ENCODE measurements around the gene UBAC1. TPM values are rescaled to one million over a fixed set of nuclear protein-coding genes. Genes with fewer than 3 reads are reported as not detected.

The UBAC1 gene
- total RNA-seq, 6 experiments from 2014 or later, result 27.9 to 33.6 (median 31.2) TPM

- no peak for DNase-seq
- Mint-ChIP-seq H3K27ac (no peak overlapping the region), H3K4me1 (ENCODE audit: low read depth) (peaks cover 43% of the 10 kb centered on the region), H3K27me3 (ENCODE audit: insufficient read depth) (no peaks in the 10 kb centered on the region; the same call in 1 of the 2 replicates), H3K4me3 (no peak overlapping the region), H3K36me3 (ENCODE audit: low read depth) (peaks cover 10% of the 10 kb centered on the region; the same call in 1 of the 2 replicates), H3K9me3 (peaks cover 4% of the 10 kb centered on the region; the same call in 1 of the 2 replicates)
- no peak for TF ChIP-seq CTCF (IDR thresholded peaks at IDR 0.05)
These were observed 70.0 kb downstream of the UBAC1 start for GRCh38 chr9:135891027-135891631.

- Mint-ChIP-seq H3K27ac (no peak overlapping the region), H3K36me3 (ENCODE audit: low read depth) (peaks cover 8% of the 10 kb centered on the region; the same call in 1 of the 2 replicates), H3K4me1 (ENCODE audit: low read depth) (peaks cover 46% of the 10 kb centered on the region), H3K9me3 (peaks cover 1% of the 10 kb centered on the region; the same call in 1 of the 2 replicates), H3K4me3 (no peak overlapping the region), H3K27me3 (ENCODE audit: insufficient read depth) (no peaks in the 10 kb centered on the region; the same call in 1 of the 2 replicates)
- TF ChIP-seq CTCF (IDR thresholded peaks at IDR 0.05), result no peak
- DNase-seq, result no peak
These were observed 70.8 kb downstream of the UBAC1 start for GRCh38 chr9:135890190-135891026.

- no peak overlapping the region for H3K27ac Mint-ChIP-seq
- peaks cover under 1% of the 10 kb centered on the region; the same call in 1 of the 2 replicates for H3K36me3 Mint-ChIP-seq (ENCODE audit: low read depth)
- H3K27me3 Mint-ChIP-seq (ENCODE audit: insufficient read depth), result no peaks in the 10 kb centered on the region; the same call in 1 of the 2 replicates
- no peak overlapping the region for H3K4me3 Mint-ChIP-seq
- TF ChIP-seq CTCF (IDR thresholded peaks at IDR 0.05), result no peak
- peaks cover 46% of the 10 kb centered on the region for H3K4me1 Mint-ChIP-seq (ENCODE audit: low read depth)
- H3K9me3 Mint-ChIP-seq, result no peaks in the 10 kb centered on the region
- no peak for DNase-seq
These were observed 71.5 kb downstream of the UBAC1 start for GRCh38 chr9:135889564-135890189.

- no peak for DNase-seq
- Mint-ChIP-seq H3K36me3 (ENCODE audit: low read depth) (no peaks in the 10 kb centered on the region), H3K9me3 (no peaks in the 10 kb centered on the region), H3K4me1 (ENCODE audit: low read depth) (peaks cover 50% of the 10 kb centered on the region), H3K27ac (no peak overlapping the region), H3K27me3 (ENCODE audit: insufficient read depth) (no peaks in the 10 kb centered on the region; the same call in 1 of the 2 replicates), H3K4me3 (no peak overlapping the region)
- TF ChIP-seq CTCF (IDR thresholded peaks at IDR 0.05), result no peak
These were observed 72.3 kb downstream of the UBAC1 start for GRCh38 chr9:135888766-135889394.

GRCh38 chr9:135888126-135888765, 72.9 kb downstream of the UBAC1 start:
- Mint-ChIP-seq H3K36me3 (ENCODE audit: low read depth) (no peaks in the 10 kb centered on the region), H3K27me3 (ENCODE audit: insufficient read depth) (no peaks in the 10 kb centered on the region; the same call in 1 of the 2 replicates), H3K27ac (no peak overlapping the region), H3K9me3 (no peaks in the 10 kb centered on the region), H3K4me3 (no peak overlapping the region), H3K4me1 (ENCODE audit: low read depth) (peaks cover 50% of the 10 kb centered on the region)
- TF ChIP-seq CTCF (IDR thresholded peaks at IDR 0.05), result no peak
- DNase-seq, result no peak
